ENCODE results near the gene WNT3.
"Not testable (repeated sequence)": the region's sequence is repeated elsewhere in the genome, so short reads cannot be mapped to it uniquely, and the experiment has no call there.

DNA sequence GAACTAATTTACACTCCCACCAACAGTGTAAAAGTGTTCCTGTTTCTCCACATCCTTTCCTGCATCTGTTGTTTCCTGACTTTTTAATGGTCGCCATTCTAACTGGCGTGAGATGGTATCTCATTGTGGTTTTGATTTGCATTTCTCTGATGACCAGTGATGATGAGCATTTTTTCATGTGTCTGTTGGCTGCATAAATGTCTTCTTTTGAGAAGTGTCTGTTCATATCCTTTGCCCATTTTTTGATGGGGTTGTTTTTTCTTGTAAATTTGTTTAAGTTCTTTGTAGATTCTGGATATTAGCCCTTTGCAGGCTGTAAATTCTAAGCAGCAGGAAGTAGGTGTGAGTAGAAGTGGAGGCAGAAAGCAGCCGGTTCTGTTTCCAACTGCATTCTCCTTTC lies 22.1 kb upstream of the WNT3 start:
- TF ChIP-seq, protein P1, sequence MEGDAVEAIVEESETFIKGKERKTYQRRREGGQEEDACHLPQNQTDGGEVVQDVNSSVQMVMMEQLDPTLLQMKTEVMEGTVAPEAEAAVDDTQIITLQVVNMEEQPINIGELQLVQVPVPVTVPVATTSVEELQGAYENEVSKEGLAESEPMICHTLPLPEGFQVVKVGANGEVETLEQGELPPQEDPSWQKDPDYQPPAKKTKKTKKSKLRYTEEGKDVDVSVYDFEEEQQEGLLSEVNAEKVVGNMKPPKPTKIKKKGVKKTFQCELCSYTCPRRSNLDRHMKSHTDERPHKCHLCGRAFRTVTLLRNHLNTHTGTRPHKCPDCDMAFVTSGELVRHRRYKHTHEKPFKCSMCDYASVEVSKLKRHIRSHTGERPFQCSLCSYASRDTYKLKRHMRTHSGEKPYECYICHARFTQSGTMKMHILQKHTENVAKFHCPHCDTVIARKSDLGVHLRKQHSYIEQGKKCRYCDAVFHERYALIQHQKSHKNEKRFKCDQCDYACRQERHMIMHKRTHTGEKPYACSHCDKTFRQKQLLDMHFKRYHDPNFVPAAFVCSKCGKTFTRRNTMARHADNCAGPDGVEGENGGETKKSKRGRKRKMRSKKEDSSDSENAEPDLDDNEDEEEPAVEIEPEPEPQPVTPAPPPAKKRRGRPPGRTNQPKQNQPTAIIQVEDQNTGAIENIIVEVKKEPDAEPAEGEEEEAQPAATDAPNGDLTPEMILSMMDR (IDR thresholded peaks at IDR 0.05) = not testable (repeated sequence)
- not testable (repeated sequence) for TF ChIP-seq POLR2A (IDR thresholded peaks at IDR 0.05)

All from Peyer's patch (tissue), 4 donors.